Fibroblast of gingiva (primary cell): ENCODE results near the gene ZYG11A.

Experiments used
- DNase-seq: peaks from one replicate; pipeline ENCODE4 v3.0.0-alpha.2; 2011; ENCODE audit warnings: low read depth

ZYG11A gene

GRCh38 chr1:52877554-52877953 is 35.0 kb downstream of the ZYG11A start:
- DNase-seq, result no peak

DNA sequence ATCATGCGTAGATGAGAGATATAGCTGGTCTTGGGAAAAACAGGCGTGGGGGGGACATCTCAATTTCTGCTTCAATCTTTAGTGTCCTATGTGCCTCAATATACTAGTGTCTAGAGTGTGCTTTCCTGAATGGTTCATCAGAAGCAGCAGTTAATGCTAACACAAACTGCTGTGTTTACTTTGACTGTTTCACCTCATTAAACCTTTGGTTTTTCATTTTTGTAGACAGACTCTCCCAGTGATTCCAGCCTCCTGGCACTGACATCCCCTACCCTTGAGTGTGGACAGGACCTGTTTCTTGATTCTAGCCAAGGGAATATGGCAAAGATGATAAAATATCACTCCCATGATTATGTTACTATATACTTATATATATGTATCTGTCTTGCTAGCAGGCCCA is 37.6 kb downstream of the ZYG11A start:
- DNase-seq, result no peak

- DNase-seq, result no peak
These were observed 44.9 kb downstream of the ZYG11A start for GRCh38 chr1:52887483-52887882.

- DNase-seq, result no peak
These were observed 50.1 kb downstream of the ZYG11A start for GRCh38 chr1:52892424-52893215.

GRCh38 chr1:52899445-52899894 is 56.9 kb downstream of the ZYG11A start:
- no peak for DNase-seq

GRCh38 chr1:52900402-52900801 is 57.8 kb downstream of the ZYG11A start:
- DNase-seq, result no peak

DNA sequence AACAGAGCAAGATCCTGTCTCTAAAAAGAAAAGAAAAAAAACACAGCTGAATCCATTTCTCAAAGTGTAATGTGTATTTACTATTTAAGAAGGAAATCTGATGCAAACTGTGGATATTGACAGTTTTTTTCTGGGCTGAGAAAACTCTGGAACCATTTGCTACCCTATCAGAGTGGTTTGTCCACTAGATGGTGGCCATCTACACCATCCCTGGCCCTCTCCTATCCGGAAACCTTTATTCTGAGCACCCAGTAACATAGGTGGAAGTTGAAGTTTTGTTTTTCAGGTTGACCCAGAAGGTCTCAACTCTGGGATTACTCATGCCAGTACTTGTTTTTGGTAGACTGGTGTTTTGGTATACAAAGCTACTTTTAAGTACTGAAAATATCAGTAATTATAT is 58.8 kb downstream of the ZYG11A start:
- DNase-seq, result no peak

- DNase-seq, result no peak
These were observed 61.8 kb downstream of the ZYG11A start for GRCh38 chr1:52904208-52904926.

DNA sequence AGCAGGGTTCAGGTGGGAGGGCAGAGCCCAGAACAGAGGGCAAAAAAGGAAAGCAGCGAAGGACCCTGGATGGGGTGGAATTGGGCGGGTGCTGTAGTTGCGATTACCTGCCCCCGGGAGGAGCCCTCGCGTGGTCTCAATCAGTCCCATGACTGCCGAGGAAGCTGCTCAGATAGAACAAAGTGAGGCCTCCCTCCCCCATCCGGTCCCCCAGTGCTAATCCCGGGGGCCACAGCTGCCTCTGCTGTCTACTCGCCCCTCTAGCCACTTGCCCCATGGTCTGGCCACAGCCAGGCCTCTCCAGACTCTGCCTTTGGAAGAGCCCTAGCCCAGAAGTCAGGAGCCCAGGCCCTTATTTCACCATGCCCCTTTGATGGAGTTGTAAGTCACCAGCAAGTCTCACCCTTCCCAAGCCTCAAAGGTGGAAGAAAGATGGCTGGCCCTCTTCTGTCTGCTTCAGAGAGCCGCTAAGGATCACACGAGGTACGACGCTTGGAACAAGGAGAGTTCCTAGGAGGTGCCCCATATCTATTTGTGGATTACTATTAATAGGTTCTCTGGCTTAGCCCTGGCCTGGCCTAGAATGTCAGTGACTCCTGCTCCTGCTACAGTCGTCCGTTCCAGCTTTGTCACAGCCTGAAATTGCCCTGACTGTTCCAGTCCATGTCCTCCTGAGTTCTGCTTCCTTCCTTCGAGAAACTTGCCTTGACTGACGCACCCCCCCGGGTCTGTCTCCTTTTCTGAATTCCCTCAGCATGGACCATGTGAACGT is 62.6 kb downstream of the ZYG11A start:
- DNase-seq, result no peak

DNA sequence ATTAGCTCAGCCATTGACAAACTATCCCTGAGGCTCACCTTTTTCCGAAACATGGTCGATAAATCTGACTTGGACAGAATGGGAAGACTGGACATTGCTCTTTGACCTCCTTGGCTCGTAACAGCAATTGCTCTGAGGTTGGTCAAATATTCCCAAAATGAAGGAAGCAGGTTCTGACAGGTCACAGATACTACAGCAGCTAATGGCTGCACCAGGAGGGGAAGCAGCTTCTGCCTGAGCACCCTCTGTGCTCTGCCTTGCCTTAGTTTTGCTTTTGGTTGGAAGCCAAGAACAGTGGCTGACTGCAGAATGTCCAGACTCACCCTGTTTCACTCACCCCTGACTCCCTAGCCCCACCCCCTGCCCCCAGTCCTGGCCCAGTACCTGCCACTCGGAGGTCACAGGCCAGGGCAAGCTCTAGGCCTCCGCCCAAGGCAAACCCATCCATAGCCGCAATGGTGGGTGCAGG is 63.6 kb downstream of the ZYG11A start:
- DNase-seq, result no peak

GRCh38 chr1:52907068-52907811 is 64.7 kb downstream of the ZYG11A start:
- no peak for DNase-seq

DNA sequence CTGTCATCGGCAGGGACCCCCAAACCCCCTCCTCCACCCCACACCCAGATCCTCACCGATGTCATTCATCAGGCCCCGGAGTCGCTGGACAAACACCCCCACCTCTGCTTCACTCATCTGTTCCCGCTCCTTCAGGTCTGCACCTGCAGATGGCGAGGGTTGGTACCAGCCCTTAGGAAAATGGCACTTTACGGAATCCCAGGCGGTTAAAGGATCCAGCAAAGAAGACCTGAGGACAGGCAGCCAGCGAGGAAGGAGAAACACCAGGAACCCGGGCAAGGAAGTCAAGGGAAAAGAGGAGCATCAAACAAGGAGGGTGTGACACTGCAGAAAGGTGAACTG is 65.2 kb downstream of the ZYG11A start:
- DNase-seq, result no peak

- no peak for DNase-seq
These were observed 69.0 kb downstream of the ZYG11A start for GRCh38 chr1:52911541-52911940.

DNA sequence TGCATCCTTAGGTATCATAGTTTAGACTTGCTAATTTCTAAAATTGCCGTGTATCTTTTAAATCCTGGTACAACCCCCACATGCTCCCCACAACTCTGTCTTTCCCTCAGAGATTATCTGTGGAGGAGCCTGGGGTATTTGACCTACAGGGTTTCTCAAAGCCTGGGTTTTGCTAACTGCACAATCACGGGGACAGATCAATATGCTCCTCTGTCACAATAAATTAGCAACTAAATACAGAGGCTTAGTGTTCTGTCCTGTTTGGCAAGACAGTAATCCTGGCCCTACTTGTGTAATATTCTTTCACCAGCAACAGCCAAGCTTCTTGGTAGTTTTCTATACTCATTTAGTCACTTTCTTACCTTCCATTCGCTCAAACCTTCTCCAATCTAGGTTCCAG is 70.5 kb downstream of the ZYG11A start:
- no peak for DNase-seq

GRCh38 chr1:52913537-52913936 is 71.0 kb downstream of the ZYG11A start:
- no peak for DNase-seq

- DNase-seq, result no peak
These were observed 71.9 kb downstream of the ZYG11A start for GRCh38 chr1:52914463-52914862.

- DNase-seq, result no peak
These were observed 72.8 kb downstream of the ZYG11A start for GRCh38 chr1:52915211-52915854.

GRCh38 chr1:52915855-52916220 is 73.3 kb downstream of the ZYG11A start:
- no peak for DNase-seq

DNA sequence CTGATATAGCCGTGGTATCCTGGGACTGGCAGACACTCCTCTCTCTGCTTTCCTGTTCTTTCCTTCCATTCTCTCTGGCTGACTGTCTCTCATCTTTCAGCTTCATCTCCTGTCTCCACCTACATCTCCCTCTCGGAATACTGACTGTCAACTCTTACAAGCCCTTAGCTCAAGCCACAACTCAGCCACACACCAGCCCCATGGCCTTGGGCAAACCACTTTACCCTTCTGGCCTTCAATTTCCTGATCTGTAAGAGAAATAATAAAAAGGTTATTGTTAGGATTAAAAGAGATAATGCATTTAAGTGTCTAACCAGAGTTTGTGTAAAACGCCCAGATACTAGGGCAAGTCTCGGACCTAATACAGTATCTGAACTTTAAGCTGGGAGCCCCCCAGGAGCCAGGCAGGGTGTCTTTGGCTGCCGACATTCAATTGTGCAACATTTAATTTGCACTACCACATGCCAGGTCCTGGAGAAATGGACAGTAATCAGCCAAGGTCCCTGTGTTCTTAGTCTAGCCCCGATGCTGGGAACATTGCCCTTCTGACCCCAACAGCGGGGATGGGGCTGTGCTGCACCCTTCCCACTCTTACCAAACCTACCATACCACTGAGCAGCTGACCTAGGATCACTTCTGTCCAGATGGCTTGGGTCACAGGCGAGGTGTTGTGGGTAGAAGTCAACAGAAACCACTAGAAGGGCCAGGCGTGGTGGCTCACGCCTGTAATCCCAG is 73.8 kb downstream of the ZYG11A start:
- no peak for DNase-seq

DNA sequence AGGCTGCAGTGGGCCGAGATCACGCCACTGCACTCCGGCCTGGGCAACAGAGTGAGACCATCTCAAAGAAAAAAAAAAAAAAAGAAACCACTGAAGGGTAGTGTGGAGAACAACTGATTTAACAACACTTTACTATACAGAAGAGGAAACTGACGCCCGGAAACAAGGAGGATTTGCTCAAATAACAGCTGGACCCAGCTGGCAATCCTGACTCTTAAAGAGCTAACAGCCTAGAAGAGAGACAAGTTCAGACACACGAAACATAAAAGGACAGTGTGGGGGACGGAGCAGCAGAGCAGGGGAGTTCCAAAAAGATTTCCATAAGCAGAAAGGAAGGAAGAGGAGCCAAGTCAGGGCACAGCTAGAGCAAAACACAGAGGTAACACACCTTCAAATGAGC is 74.6 kb downstream of the ZYG11A start:
- DNase-seq, result no peak

- DNase-seq, result no peak
These were observed 75.0 kb downstream of the ZYG11A start for GRCh38 chr1:52917581-52917980.
